ENCODE results near the gene TMEM63A. TPM values are rescaled to one million over a fixed set of nuclear protein-coding genes. Genes with fewer than 3 reads are reported as not detected.

TMEM63A gene
- total RNA-seq, 5 donors from 2014 or later (not counting 1 experiment from before 2014, with no cell fraction given): 332 to 473 (median 390) TPM

GRCh38 chr1:225926551-225927113, 44.5 kb upstream of the TMEM63A start:
- Histone ChIP-seq H3K36me3 (ENCODE audit: control insufficient read depth in 2 of 2, extremely low read depth in 1 of 2, insufficient read depth in 1 of 2, low read length in 1 of 2) (peaks cover 0 to 10% of the 10 kb centered on the region in 2 donors), H3K4me1 (ENCODE audit: control insufficient read depth in 1 of 2, extremely low read depth in 1 of 2, insufficient read depth in 2 of 2, low read length in 2 of 2) (peaks cover 29 to 53% of the 10 kb centered on the region in 2 experiments), H3K4me3 (ENCODE audit: control insufficient read depth in 1 of 2, extremely low read depth in 1 of 2, low read length in 1 of 2) (no peak overlapping the region), H3K9me3 (no peaks in the 10 kb centered on the region), H3K27ac (ENCODE audit: low read length) (no peak overlapping the region), H3K27me3 (replicated peaks in 1 of 2; ENCODE audit: control insufficient read depth in 2 of 2, extremely low read depth in 1 of 2, insufficient read depth in 2 of 2, low read length in 1 of 2) (no peaks in the 10 kb centered on the region)
- WGBS (ENCODE audit: insufficient coverage): 100% methylated on average over 1 of the region's 3 CpGs
- H3K27me3 Mint-ChIP-seq: no peaks in the 10 kb centered on the region
- ATAC-seq (replicated peaks in 1 of 4): no peak
- peak overlapping the region in 2 of 3 donors; percentile 17 to 62 for H3K4me3 Mint-ChIP-seq
- POLR2A ChIA-PET: interaction anchor here in 1 of 2 donors (0.7 kb wide), 1 partner anchor 41 kb away, joined by 10 read pairs; no protein-coding TSS in a partner anchor
- H3K9me3 Mint-ChIP-seq: no peaks in the 10 kb centered on the region
- H3K27ac Mint-ChIP-seq: peak overlapping the region; percentile 30 to 82
- peaks cover 43 to 48% (median 48%) of the 10 kb centered on the region in 3 donors for H3K4me1 Mint-ChIP-seq
- H3K36me3 Mint-ChIP-seq: no peaks in the 10 kb centered on the region
- CTCF ChIA-PET: no interaction called here
- no peak for DNase-seq

- peak; percentile 81 to 97 (median 92) for DNase-seq
- Histone ChIP-seq H3K36me3 (ENCODE audit: control insufficient read depth in 2 of 2, extremely low read depth in 1 of 2, insufficient read depth in 1 of 2, low read length in 1 of 2) (peaks cover 4 to 30% of the 10 kb centered on the region in 2 donors), H3K27ac (ENCODE audit: low read length) (peak within 1 kb of the TSS; percentile 74), H3K9me3 (no peaks in the 10 kb centered on the region), H3K27me3 (replicated peaks in 1 of 2; ENCODE audit: control insufficient read depth in 2 of 2, extremely low read depth in 1 of 2, insufficient read depth in 2 of 2, low read length in 1 of 2) (no peaks in the 10 kb centered on the region), H3K4me3 (ENCODE audit: control insufficient read depth in 1 of 2, extremely low read depth in 1 of 2, low read length in 1 of 2) (peak within 1 kb of the TSS; percentile 87 to 90), H3K4me1 (ENCODE audit: control insufficient read depth in 1 of 2, extremely low read depth in 1 of 2, insufficient read depth in 2 of 2, low read length in 2 of 2) (peaks cover 30 to 71% of the 10 kb centered on the region in 2 experiments)
- ATAC-seq (replicated peaks in 1 of 4): peak; percentile 97 to 99 (median 98)
- under 1% methylated on average over 58 of the region's 80 CpGs for WGBS (ENCODE audit: insufficient coverage)
- ChIA-PET CTCF (interaction anchor here (0.6 to 1.4 kb wide), 9 partner anchors 11 to 456 kb away, joined by 3 to 10 read pairs (median 3); partner anchors contain the start of gene SRP9 (in 1 of the 2)), POLR2A (interaction anchor here (0.6 to 1.7 kb wide), 8 partner anchors 26 to 495 kb away, joined by 3 to 9 read pairs (median 4); partner anchors contain the start of gene SDE2 (in 1 of the 2))
- Mint-ChIP-seq H3K4me1 (peaks cover 57 to 66% (median 61%) of the 10 kb centered on the region in 3 donors), H3K27ac (peak within 1 kb of the TSS; percentile 93 to 95), H3K36me3 (peaks cover 7% of the 10 kb centered on the region), H3K27me3 (no peaks in the 10 kb centered on the region), H3K4me3 (peak within 1 kb of the TSS; percentile 92 to 95 (median 93)), H3K9me3 (no peaks in the 10 kb centered on the region)
Measured at GRCh38 chr1:225923692-225924555, 41.7 kb upstream of the TMEM63A start, which contains the start of gene PYCR2. PYCR2 (minus strand) TSS chr1:225924250; CDS start chr1:225924110, 140 bp downstream.

DNA sequence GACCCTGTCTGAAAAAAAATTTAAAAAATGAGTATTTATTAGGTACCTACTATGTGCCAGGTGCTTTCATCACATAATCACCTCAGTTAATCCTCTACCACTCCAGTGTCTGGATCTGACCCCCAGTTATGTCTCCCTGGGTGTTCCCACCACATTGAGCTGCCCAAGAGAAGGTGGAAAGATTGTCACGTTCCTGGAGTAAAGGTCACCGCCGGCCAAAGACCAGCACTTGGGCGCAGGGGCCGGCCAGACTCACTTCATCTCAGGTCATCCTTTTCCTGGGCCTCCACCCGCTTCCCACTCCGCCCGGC, 41.2 kb upstream of the TMEM63A start:
- Histone ChIP-seq H3K4me3 (ENCODE audit: control insufficient read depth in 1 of 2, extremely low read depth in 1 of 2, low read length in 1 of 2) (peak overlapping the region; percentile 87 to 90), H3K4me1 (ENCODE audit: control insufficient read depth in 1 of 2, extremely low read depth in 1 of 2, insufficient read depth in 2 of 2, low read length in 2 of 2) (peaks cover 24 to 65% of the 10 kb centered on the region in 2 experiments), H3K27me3 (replicated peaks in 1 of 2; ENCODE audit: control insufficient read depth in 2 of 2, extremely low read depth in 1 of 2, insufficient read depth in 2 of 2, low read length in 1 of 2) (no peaks in the 10 kb centered on the region), H3K9me3 (no peaks in the 10 kb centered on the region), H3K36me3 (ENCODE audit: control insufficient read depth in 2 of 2, extremely low read depth in 1 of 2, insufficient read depth in 1 of 2, low read length in 1 of 2) (peaks cover 10 to 32% of the 10 kb centered on the region in 2 donors), H3K27ac (ENCODE audit: low read length) (peak overlapping the region; percentile 60)
- peak overlapping the region; percentile 92 to 95 (median 93) for H3K4me3 Mint-ChIP-seq
- 0% methylated on average over 8 of the region's 8 CpGs for WGBS (ENCODE audit: insufficient coverage)
- no peaks in the 10 kb centered on the region for H3K9me3 Mint-ChIP-seq
- peak overlapping the region; percentile 93 to 95 for H3K27ac Mint-ChIP-seq
- POLR2A ChIA-PET: interaction anchor here (0.6 to 1.7 kb wide), 7 partner anchors 26 to 146 kb away, joined by 3 to 9 read pairs (median 4); partner anchors contain the start of gene SDE2 (in 1 of the 2)
- peaks cover 7% of the 10 kb centered on the region for H3K36me3 Mint-ChIP-seq
- no peaks in the 10 kb centered on the region for H3K27me3 Mint-ChIP-seq
- peaks cover 51 to 60% (median 56%) of the 10 kb centered on the region in 3 donors for H3K4me1 Mint-ChIP-seq
- ATAC-seq (replicated peaks in 1 of 4) (no peak), DNase-seq (no peak)
- CTCF ChIA-PET: interaction anchor here in 1 of 2 donors (0.6 to 1.4 kb wide), 5 partner anchors 12 to 145 kb away, joined by 3 to 10 read pairs (median 3); partner anchors contain the start of gene SRP9

GRCh38 chr1:225921734-225922709, 39.8 kb upstream of the TMEM63A start:
- ChIA-PET CTCF (interaction anchor here (0.7 to 1.1 kb wide), 3 partner anchors 11 to 449 kb away, joined by 3 read pairs; partner anchors contain the start of gene SRP9 (in 1 of the 2)), POLR2A (interaction anchor here (0.5 to 1.6 kb wide), 4 partner anchors 24 to 565 kb away, joined by 3 to 5 read pairs (median 4); no protein-coding TSS in a partner anchor)
- H3K27ac Mint-ChIP-seq: peak overlapping the region; percentile 49 to 55
- H3K4me1 Mint-ChIP-seq: peaks cover 46 to 55% (median 54%) of the 10 kb centered on the region in 3 donors
- no peak for ATAC-seq (replicated peaks in 1 of 4)
- Histone ChIP-seq H3K27me3 (replicated peaks in 1 of 2; ENCODE audit: control insufficient read depth in 2 of 2, extremely low read depth in 1 of 2, insufficient read depth in 2 of 2, low read length in 1 of 2) (no peaks in the 10 kb centered on the region), H3K9me3 (no peaks in the 10 kb centered on the region), H3K4me3 (ENCODE audit: control insufficient read depth in 1 of 2, extremely low read depth in 1 of 2, low read length in 1 of 2) (no peak overlapping the region), H3K4me1 (ENCODE audit: control insufficient read depth in 1 of 2, extremely low read depth in 1 of 2, insufficient read depth in 2 of 2, low read length in 2 of 2) (peaks cover 16 to 57% of the 10 kb centered on the region in 2 experiments), H3K27ac (ENCODE audit: low read length) (no peak overlapping the region), H3K36me3 (ENCODE audit: control insufficient read depth in 2 of 2, extremely low read depth in 1 of 2, insufficient read depth in 1 of 2, low read length in 1 of 2) (peaks cover 10 to 39% of the 10 kb centered on the region in 2 donors)
- peak overlapping the region; percentile 92 to 95 (median 93) for H3K4me3 Mint-ChIP-seq
- H3K36me3 Mint-ChIP-seq: peaks cover 15% of the 10 kb centered on the region
- no peaks in the 10 kb centered on the region for H3K27me3 Mint-ChIP-seq
- WGBS (ENCODE audit: insufficient coverage): 97% methylated on average over 15 of the region's 23 CpGs
- no peak for DNase-seq
- H3K9me3 Mint-ChIP-seq: no peaks in the 10 kb centered on the region

DNA sequence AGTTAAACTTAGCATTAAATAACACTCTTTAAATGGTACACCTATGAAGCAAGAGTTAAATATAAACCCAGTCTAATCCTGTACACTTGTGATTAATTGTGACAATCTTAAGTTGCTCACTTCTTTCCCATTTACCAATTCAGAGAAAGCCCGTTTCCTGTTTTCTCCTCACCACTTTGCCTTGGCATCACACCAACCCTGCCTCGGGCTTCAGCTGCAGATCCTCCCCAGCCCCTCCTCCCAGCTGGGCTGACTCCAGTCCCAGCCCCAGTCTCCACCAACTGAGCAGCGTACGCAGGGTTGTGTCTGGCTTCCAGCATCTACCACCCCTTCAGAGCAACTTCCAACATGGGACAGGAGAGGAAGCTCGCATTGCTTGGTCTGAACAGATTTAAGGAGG, 37.7 kb upstream of the TMEM63A start:
- H3K27me3 ChIP-seq (replicated peaks in 1 of 2; ENCODE audit: control insufficient read depth in 2 of 2, extremely low read depth in 1 of 2, insufficient read depth in 2 of 2, low read length in 1 of 2): no peaks in the 10 kb centered on the region
- peak overlapping the region; percentile 75 to 80 for H3K27ac Mint-ChIP-seq
- no peak overlapping the region for H3K27ac ChIP-seq (ENCODE audit: low read length)
- CTCF ChIA-PET: interaction anchor here in 1 of 2 donors (0.9 kb wide), 1 partner anchor 8 kb away, joined by 3 read pairs; no protein-coding TSS in a partner anchor
- peaks cover 14 to 45% of the 10 kb centered on the region in 2 donors for H3K36me3 ChIP-seq (ENCODE audit: control insufficient read depth in 2 of 2, extremely low read depth in 1 of 2, insufficient read depth in 1 of 2, low read length in 1 of 2)
- peaks cover 29% of the 10 kb centered on the region for H3K36me3 Mint-ChIP-seq
- 20% methylated on average over 2 of the region's 5 CpGs for WGBS (ENCODE audit: insufficient coverage)
- H3K9me3 Mint-ChIP-seq: no peaks in the 10 kb centered on the region
- POLR2A ChIA-PET: interaction anchor here in 1 of 2 donors (0.6 kb wide), 1 partner anchor 66 kb away, joined by 6 read pairs; no protein-coding TSS in a partner anchor
- peak overlapping the region in 1 of 3 donors; percentile 69 for H3K4me3 Mint-ChIP-seq
- DNase-seq: peak in 4 of 35 experiments; percentile 21 to 44 (median 28)
- no peaks in the 10 kb centered on the region for H3K27me3 Mint-ChIP-seq
- peaks cover 10 to 48% of the 10 kb centered on the region in 2 experiments for H3K4me1 ChIP-seq (ENCODE audit: control insufficient read depth in 1 of 2, extremely low read depth in 1 of 2, insufficient read depth in 2 of 2, low read length in 2 of 2)
- ATAC-seq (replicated peaks in 1 of 4): no peak
- H3K4me3 ChIP-seq (ENCODE audit: control insufficient read depth in 1 of 2, extremely low read depth in 1 of 2, low read length in 1 of 2): no peak overlapping the region
- H3K4me1 Mint-ChIP-seq: peaks cover 38 to 44% (median 43%) of the 10 kb centered on the region in 3 donors
- H3K9me3 ChIP-seq: no peaks in the 10 kb centered on the region
